PFSK-1 (cell line): ENCODE data around the gene ATP13A4.

ENCODE experiments used
- FOXP2 ChIP-seq: optimal IDR thresholded peaks from 2 replicates; pipeline ENCODE3; 2011; ENCODE audit warnings: borderline replicate concordance, control low read depth, inconsistent platforms; ENCODE audit not compliant: insufficient read depth; ENCODE audit errors: extremely low read length, extremely low read depth
- POLR2AphosphoS5 ChIP-seq: IDR thresholded peaks from 2 replicates; pipeline ENCODE4 v1.6.1; 2012; ENCODE audit warnings: low read depth, mild to moderate bottlenecking, control low read depth, low read length, moderate library complexity
- REST ChIP-seq, 2 experiments: IDR thresholded peaks; 2 replicates each; pipeline versions ENCODE4 v1.6.1 to v1.8.0; 2011 to 2012; ENCODE audit warnings: low read depth in 2 of 2, low read length in 2 of 2, control low read depth in 1 of 2, inconsistent platforms in 1 of 2, mild to moderate bottlenecking in 1 of 2, moderate library complexity in 1 of 2; ENCODE audit not compliant: insufficient read depth in 1 of 2
- SIN3A ChIP-seq: IDR thresholded peaks from 2 replicates; pipeline ENCODE4 v1.6.1; 2012; ENCODE audit warnings: mild to moderate bottlenecking, low read length, moderate library complexity, borderline replicate concordance; ENCODE audit not compliant: insufficient read depth
- TAF1 ChIP-seq: IDR thresholded peaks from 2 replicates; pipeline ENCODE4 v1.6.1; 2012; ENCODE audit warnings: low read length, control low read depth, borderline replicate concordance; ENCODE audit not compliant: insufficient read depth

Gene ATP13A4

DNA sequence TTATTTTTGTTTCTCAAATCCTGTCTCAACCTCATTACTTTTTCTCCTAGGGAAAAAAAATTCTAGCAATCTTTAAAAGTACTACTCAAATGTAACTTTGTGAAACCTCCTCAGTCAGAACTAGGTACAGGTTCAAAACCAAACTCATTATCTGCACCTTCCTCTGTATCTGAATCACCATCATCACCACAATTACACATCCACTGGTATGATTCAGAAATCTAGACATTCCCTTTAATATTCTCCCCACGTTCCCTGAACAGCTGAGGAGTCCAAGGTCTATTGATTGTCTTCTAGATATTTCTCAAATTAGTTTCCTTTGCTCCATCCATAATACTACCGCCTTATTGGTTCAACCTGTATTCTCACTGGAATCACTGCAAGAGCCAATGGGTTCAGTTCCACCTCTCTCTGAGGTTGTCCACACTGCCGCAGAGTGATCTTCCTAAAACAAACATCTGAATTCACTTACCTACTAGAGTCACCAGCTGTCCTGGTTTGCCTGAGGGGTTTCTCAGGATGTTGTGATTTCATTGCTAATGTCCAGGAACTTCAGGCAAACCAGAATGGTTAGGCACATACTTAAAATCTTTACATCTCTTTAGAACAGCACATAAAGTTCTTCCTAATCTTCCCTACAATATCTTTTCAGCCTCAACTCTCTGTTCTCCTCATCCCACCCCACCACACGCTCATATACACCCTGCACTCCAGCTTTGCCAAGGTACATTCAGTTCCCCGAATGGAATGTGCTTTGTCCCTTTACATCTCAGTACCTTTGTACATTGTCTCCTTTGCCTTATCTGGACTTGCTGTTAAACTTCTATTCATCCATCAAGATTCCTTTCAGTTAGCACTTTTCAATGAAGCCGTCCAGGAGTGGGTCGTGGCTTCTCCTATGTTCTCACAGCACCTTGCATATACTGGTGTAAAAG lies 24.2 kb downstream of the ATP13A4 start:
- TF ChIP-seq TAF1 (no peak), REST (IDR thresholded peaks at IDR 0.05; ENCODE audit: insufficient read depth in 1 of 2, low read depth in 2 of 2, low read length in 2 of 2) (no peak), FOXP2 (no peak), SIN3A (no peak), POLR2AphosphoS5 (no peak)

- no peak for TF ChIP-seq POLR2AphosphoS5
- TF ChIP-seq FOXP2, result no peak
- TF ChIP-seq REST (IDR thresholded peaks at IDR 0.05; ENCODE audit: insufficient read depth in 1 of 2, low read depth in 2 of 2, low read length in 2 of 2), result no peak
- no peak for TF ChIP-seq TAF1
- no peak for TF ChIP-seq SIN3A
Observed at GRCh38 chr3:193522473-193522872, 32.2 kb downstream of the ATP13A4 start.

DNA sequence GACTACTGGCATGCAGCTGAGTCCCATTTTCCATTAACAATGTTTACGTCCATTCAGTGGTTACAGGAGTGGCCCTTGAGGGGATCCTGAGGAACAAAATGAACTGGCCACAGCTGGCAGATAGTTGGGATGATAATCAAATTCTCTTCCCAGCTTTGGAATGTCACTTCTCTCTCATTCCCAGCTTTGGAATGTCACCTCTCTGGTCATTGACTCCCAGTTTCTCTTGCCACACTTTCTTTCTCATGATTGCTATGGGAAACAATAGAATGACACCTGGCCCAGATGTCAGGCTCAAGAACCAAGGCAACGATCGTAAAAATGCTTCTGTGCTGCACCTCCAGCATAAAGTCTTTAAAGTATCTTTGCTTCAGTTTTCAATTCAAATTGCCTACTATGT lies 34.0 kb downstream of the ATP13A4 start:
- TF ChIP-seq TAF1 (no peak), REST (IDR thresholded peaks at IDR 0.05; ENCODE audit: insufficient read depth in 1 of 2, low read depth in 2 of 2, low read length in 2 of 2) (no peak), SIN3A (no peak), POLR2AphosphoS5 (no peak), FOXP2 (no peak)

DNA sequence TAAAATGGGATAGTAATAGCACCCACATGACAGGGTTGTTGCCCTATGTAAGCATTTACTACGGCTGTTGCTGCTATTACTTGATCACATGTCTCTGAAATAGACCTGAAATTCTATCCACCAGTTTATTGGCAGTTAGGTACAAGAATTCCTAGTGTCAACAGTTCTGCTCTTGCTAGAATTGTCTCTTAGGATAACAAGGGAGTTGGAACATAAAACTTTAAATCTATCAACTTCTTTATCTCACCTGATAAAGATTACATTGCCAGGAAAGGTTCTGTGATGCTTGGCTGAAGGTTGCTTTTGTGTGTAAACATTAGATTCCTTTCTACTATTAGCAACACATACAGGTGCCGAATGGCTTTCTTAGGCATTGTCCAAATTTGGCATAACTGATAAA lies 38.7 kb downstream of the ATP13A4 start:
- TF ChIP-seq POLR2AphosphoS5 (no peak), FOXP2 (no peak), SIN3A (no peak), TAF1 (no peak), REST (IDR thresholded peaks at IDR 0.05; ENCODE audit: insufficient read depth in 1 of 2, low read depth in 2 of 2, low read length in 2 of 2) (no peak)
